ENCODE data around the gene DSC2.

DNA sequence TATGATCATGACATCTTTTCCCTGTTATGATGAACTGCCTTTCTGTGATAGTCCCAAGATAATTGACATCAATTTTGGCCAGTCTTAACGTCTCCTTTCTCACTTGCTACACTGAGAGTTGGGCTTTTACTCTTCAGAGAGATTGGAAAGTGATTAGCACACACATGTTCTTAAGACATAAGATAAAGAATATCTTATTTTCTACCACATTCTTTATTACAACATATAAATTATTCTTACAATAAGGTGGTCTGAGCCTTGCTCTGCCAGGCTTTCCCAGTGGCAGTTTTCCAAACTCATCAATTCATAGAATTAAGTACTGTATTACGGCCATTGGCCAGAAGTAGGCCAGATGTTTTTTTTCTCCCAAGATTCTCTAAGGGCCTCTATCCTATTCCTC is 54.0 kb downstream of the DSC2 start:
- TF ChIP-seq, protein P1, sequence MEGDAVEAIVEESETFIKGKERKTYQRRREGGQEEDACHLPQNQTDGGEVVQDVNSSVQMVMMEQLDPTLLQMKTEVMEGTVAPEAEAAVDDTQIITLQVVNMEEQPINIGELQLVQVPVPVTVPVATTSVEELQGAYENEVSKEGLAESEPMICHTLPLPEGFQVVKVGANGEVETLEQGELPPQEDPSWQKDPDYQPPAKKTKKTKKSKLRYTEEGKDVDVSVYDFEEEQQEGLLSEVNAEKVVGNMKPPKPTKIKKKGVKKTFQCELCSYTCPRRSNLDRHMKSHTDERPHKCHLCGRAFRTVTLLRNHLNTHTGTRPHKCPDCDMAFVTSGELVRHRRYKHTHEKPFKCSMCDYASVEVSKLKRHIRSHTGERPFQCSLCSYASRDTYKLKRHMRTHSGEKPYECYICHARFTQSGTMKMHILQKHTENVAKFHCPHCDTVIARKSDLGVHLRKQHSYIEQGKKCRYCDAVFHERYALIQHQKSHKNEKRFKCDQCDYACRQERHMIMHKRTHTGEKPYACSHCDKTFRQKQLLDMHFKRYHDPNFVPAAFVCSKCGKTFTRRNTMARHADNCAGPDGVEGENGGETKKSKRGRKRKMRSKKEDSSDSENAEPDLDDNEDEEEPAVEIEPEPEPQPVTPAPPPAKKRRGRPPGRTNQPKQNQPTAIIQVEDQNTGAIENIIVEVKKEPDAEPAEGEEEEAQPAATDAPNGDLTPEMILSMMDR (conservative IDR thresholded peaks at IDR 0.05; ENCODE audit: low read length): no peak
- no peak for TF ChIP-seq EZH2phosphoT487 (IDR thresholded peaks at IDR 0.05; ENCODE audit: borderline replicate concordance, low read depth, low read length)

Data from OCI-LY7 (cell line).